Peyer's patch (tissue), 4 donors: Measurements from ENCODE around the gene DYNLL1. TPM values are rescaled to one million over a fixed set of nuclear protein-coding genes. Genes with fewer than 3 reads are reported as not detected.

ENCODE experiments used
- DNase-seq, 3 donors: peaks; one replicate each; pipeline ENCODE4 v3.0.0-alpha.2; 2017 to 2019
- H3K27ac ChIP-seq, 4 donors: fragments of 200-600 bp; sonication (generic); one replicate each; pipeline ENCODE4 v1.5.1; 2016 to 2019
- H3K27me3 ChIP-seq, 2 donors: fragments of 200-600 bp; sonication (generic); one replicate each; pipeline ENCODE4 v1.5.1; 2019
- H3K36me3 ChIP-seq, 3 donors: fragments of 200-600 bp; sonication (generic); one replicate each; pipeline ENCODE4 v1.5.1; 2016 to 2019
- H3K4me1 ChIP-seq, 4 donors: fragments of 200-600 bp; sonication (generic); one replicate each; pipeline ENCODE4 v1.5.1; 2016 to 2019
- H3K4me3 ChIP-seq, 4 donors: fragments of 200-600 bp; sonication (generic); 1 replicate in 3 of 4; 2 replicates in 1 of 4; pipeline ENCODE4 v1.5.1; 2016 to 2019; ENCODE audit warnings: mild to moderate bottlenecking in 1 of 4
- H3K9me3 ChIP-seq, 4 donors: fragments of 200-600 bp; sonication (generic); one replicate each; pipeline ENCODE4 v1.5.1; 2016 to 2019; ENCODE audit warnings: mild to moderate bottlenecking in 1 of 4
- CTCF ChIP-seq, 6 experiments: fragments of 450-650 bp in 4 of 6; fragments of 200-600 bp in 2 of 6; sonication (generic) in 1 of 6; IDR thresholded peaks; one replicate each; pipeline ENCODE4 v1.5.1; 2017 to 2019; ENCODE audit warnings: antibody characterized with exemption in 6 of 6, mild to moderate bottlenecking in 3 of 6, moderate library complexity in 1 of 6
- POLR2A ChIP-seq, 2 donors: fragments of 450-650 bp; IDR thresholded peaks; one replicate each; pipeline ENCODE4 v1.5.1; 2017; ENCODE audit warnings: antibody characterized with exemption in 2 of 2, mild to moderate bottlenecking in 2 of 2, moderate library complexity in 2 of 2
- total RNA-seq, 4 donors: library from RNA; depleted of rRNA; stranded (reverse); fragments of >200 nt; gene quantifications; one replicate each; pipeline ENCODE4 v1.1.0, GENCODE V29; 2016

DYNLL1 gene
- total RNA-seq, 4 donors from 2014 or later = 128 to 212 (median 199) TPM

- DNase-seq = no peak
- Histone ChIP-seq H3K27me3 (no peaks in the 10 kb centered on the region), H3K36me3 (peaks cover 0 to 54% (median 0%) of the 10 kb centered on the region in 3 donors), H3K9me3 (no peaks in the 10 kb centered on the region), H3K4me1 (no peaks in the 10 kb centered on the region), H3K27ac (no peak overlapping the region), H3K4me3 (no peak overlapping the region)
- TF ChIP-seq CTCF (IDR thresholded peaks at IDR 0.05) (no peak), POLR2A (IDR thresholded peaks at IDR 0.05) (no peak)
Measured at GRCh38 chr12:120455302-120455701, 40.6 kb upstream of the DYNLL1 start.

- H3K9me3 ChIP-seq = no peaks in the 10 kb centered on the region
- no peaks in the 10 kb centered on the region for H3K27me3 ChIP-seq
- H3K27ac ChIP-seq = no peak overlapping the region
- H3K36me3 ChIP-seq = peaks cover 0 to 72% (median 0%) of the 10 kb centered on the region in 3 donors
- H3K4me1 ChIP-seq = no peaks in the 10 kb centered on the region
- H3K4me3 ChIP-seq = no peak overlapping the region
- TF ChIP-seq POLR2A (IDR thresholded peaks at IDR 0.05) (no peak), CTCF (IDR thresholded peaks at IDR 0.05) (no peak)
- DNase-seq = no peak
Measured at GRCh38 chr12:120457133-120457532, 38.8 kb upstream of the DYNLL1 start.

GRCh38 chr12:120460157-120460556, 35.8 kb upstream of the DYNLL1 start:
- no peaks in the 10 kb centered on the region for H3K9me3 ChIP-seq
- DNase-seq = no peak
- no peaks in the 10 kb centered on the region for H3K4me1 ChIP-seq
- H3K4me3 ChIP-seq = no peak overlapping the region
- TF ChIP-seq POLR2A (IDR thresholded peaks at IDR 0.05) = no peak
- TF ChIP-seq CTCF (IDR thresholded peaks at IDR 0.05) = no peak
- H3K27me3 ChIP-seq = no peaks in the 10 kb centered on the region
- H3K27ac ChIP-seq = no peak overlapping the region
- H3K36me3 ChIP-seq = peaks cover 0 to 97% (median 0%) of the 10 kb centered on the region in 3 donors

- Histone ChIP-seq H3K36me3 (peaks cover 0 to 85% (median 0%) of the 10 kb centered on the region in 3 donors), H3K27ac (no peak overlapping the region), H3K27me3 (no peaks in the 10 kb centered on the region), H3K4me1 (peaks cover 0 to 3% (median 0%) of the 10 kb centered on the region in 4 donors), H3K4me3 (no peak overlapping the region), H3K9me3 (no peaks in the 10 kb centered on the region)
- no peak for DNase-seq
- TF ChIP-seq CTCF (IDR thresholded peaks at IDR 0.05) (no peak), POLR2A (IDR thresholded peaks at IDR 0.05) (no peak)
Measured at GRCh38 chr12:120462099-120462640, 33.7 kb upstream of the DYNLL1 start.

GRCh38 chr12:120463712-120464111, 32.2 kb upstream of the DYNLL1 start:
- DNase-seq = no peak
- TF ChIP-seq CTCF (IDR thresholded peaks at IDR 0.05) (no peak), POLR2A (IDR thresholded peaks at IDR 0.05) (no peak)
- peaks cover 0 to 70% (median 0%) of the 10 kb centered on the region in 3 donors for H3K36me3 ChIP-seq

More at GRCh38 chr12:120463712-120464111, 32.2 kb upstream of the DYNLL1 start:
- Histone ChIP-seq H3K4me3 (no peak overlapping the region), H3K27me3 (no peaks in the 10 kb centered on the region), H3K9me3 (no peaks in the 10 kb centered on the region), H3K27ac (no peak overlapping the region), H3K4me1 (peaks cover 0 to 4% (median 0%) of the 10 kb centered on the region in 4 donors)
